Keratinocyte (primary cell): Measurements from ENCODE around the gene INPP4B. TPM values are rescaled to one million over a fixed set of nuclear protein-coding genes. Genes with fewer than 3 reads are reported as not detected.
"Not testable (repeated sequence)": the region's sequence is repeated elsewhere in the genome, so short reads cannot be mapped to it uniquely, and the experiment has no call there.

Source experiments
- DNase-seq: peaks from one replicate; pipeline ENCODE4 v3.0.0-alpha.2; 2011; ENCODE audit warnings: low read depth, missing footprints, low spot score
- FAIRE-seq: peaks from 2 replicates; lab custom pipeline; 2011; peaks lifted over from hg19 to GRCh38; lab: Jason Lieb, UNC
- H2AFZ ChIP-seq: 2 replicates; pipeline ENCODE4 v1.6.0; 2012; ENCODE audit warnings: low read length, control low read depth, inconsistent platforms; ENCODE audit not compliant: control insufficient read depth
- H3K27ac ChIP-seq: 2 replicates; pipeline ENCODE4 v1.5.1; 2011; ENCODE audit warnings: low read length; ENCODE audit not compliant: control insufficient read depth, insufficient read depth
- H3K27me3 ChIP-seq: 3 replicates; pipeline ENCODE4 v1.6.0; 2011; ENCODE audit warnings: low read length; ENCODE audit not compliant: control insufficient read depth, insufficient read depth; ENCODE audit errors: extremely low read depth
- H3K36me3 ChIP-seq, 2 experiments: 2 replicates in 1 of 2; 3 replicates in 1 of 2; pipeline ENCODE4 v1.5.1; 2011; ENCODE audit warnings: low read length in 2 of 2, mild to moderate bottlenecking in 1 of 2; ENCODE audit not compliant: control insufficient read depth in 2 of 2, insufficient read depth in 2 of 2; ENCODE audit errors: extremely low read depth in 1 of 2
- H3K4me1 ChIP-seq: 3 replicates; pipeline ENCODE4 v1.5.1; 2011; ENCODE audit warnings: low read length; ENCODE audit not compliant: control insufficient read depth, insufficient read depth; ENCODE audit errors: extremely low read depth
- H3K4me2 ChIP-seq: 3 replicates; pipeline ENCODE4 v1.6.0; 2011; ENCODE audit warnings: low read depth, low read length; ENCODE audit not compliant: control insufficient read depth, insufficient read depth; ENCODE audit errors: extremely low read depth
- H3K4me3 ChIP-seq, 3 experiments: fragments of 200-600 bp in 1 of 3; sonication (generic) in 1 of 3; 2 replicates in 2 of 3; 3 replicates in 1 of 3; pipeline ENCODE4 v1.5.1; 2011 to 2016; ENCODE audit warnings: low read length in 3 of 3, mild to moderate bottlenecking in 3 of 3, control low read depth in 2 of 3, inconsistent platforms in 1 of 3, low read depth in 1 of 3, mixed read lengths in 1 of 3, mixed run types in 1 of 3, moderate library complexity in 1 of 3; ENCODE audit not compliant: control insufficient read depth in 2 of 3, insufficient read depth in 2 of 3; ENCODE audit errors: extremely low read depth in 1 of 3
- H3K79me2 ChIP-seq: 2 replicates; pipeline ENCODE4 v1.6.0; 2012; ENCODE audit warnings: low read length; ENCODE audit not compliant: control insufficient read depth, insufficient read depth
- H3K9ac ChIP-seq: 3 replicates; pipeline ENCODE4 v1.6.0; 2011; ENCODE audit warnings: low read length; ENCODE audit not compliant: control insufficient read depth, insufficient read depth; ENCODE audit errors: extremely low read depth
- H3K9me1 ChIP-seq: 3 replicates; pipeline ENCODE4 v1.6.0; 2011; ENCODE audit warnings: low read length; ENCODE audit not compliant: control insufficient read depth, insufficient read depth; ENCODE audit errors: extremely low read depth
- H3K9me3 ChIP-seq: 2 replicates; pipeline ENCODE4 v1.5.1; 2012; ENCODE audit warnings: low read depth, low read length; ENCODE audit not compliant: control insufficient read depth
- H4K20me1 ChIP-seq: 3 replicates; pipeline ENCODE4 v1.6.0; 2011; ENCODE audit warnings: low read length; ENCODE audit not compliant: control insufficient read depth, insufficient read depth; ENCODE audit errors: extremely low read depth
- CTCF ChIP-seq, 3 experiments: IDR thresholded peaks in 1 of 3; conservative IDR thresholded peaks in 1 of 3; optimal IDR thresholded peaks in 1 of 3; 2 replicates in 2 of 3; 3 replicates in 1 of 3; pipeline versions ENCODE3 to v1.5.1; 2011; ENCODE audit warnings: low read length in 3 of 3, mild to moderate bottlenecking in 3 of 3, moderate library complexity in 2 of 3, control low read depth in 1 of 3, inconsistent platforms in 1 of 3; ENCODE audit not compliant: insufficient read depth in 2 of 3; ENCODE audit errors: extremely low read depth in 1 of 3
- EZH2 ChIP-seq: IDR thresholded peaks from one replicate; pipeline ENCODE4 v1.6.1; 2012; ENCODE audit warnings: inconsistent platforms, mild to moderate bottlenecking, low read length, moderate library complexity
- dilution Hi-C: fragments of 300-500 bp; cut with MboI; formaldehyde crosslinking; loops from one replicate; pipeline ENCODE4 v1.7.0; 2020; ENCODE audit warnings: low sequenced_read_pairs; ENCODE audit not compliant: extremely low pct_ligation_motif_present
- polyA plus RNA-seq, 5 experiments: library from polyadenylated mRNA; depleted of rRNA in 3 of 5; stranded (reverse) in 3 of 5; stranded (forward) in 1 of 5; unstranded in 1 of 5; fragments of >200 nt; gene quantifications; 1 replicate in 1 of 5; 2 replicates in 3 of 5; 3 replicates in 1 of 5; pipeline versions ENCODE4 v1.2.1 to v1.2.3, GENCODE V29; 2011 to 2012; ENCODE audit warnings: missing spikeins in 2 of 5, low read depth in 1 of 5, low replicate concordance in 1 of 5

Gene INPP4B
- polyA plus RNA-seq, 1 donor (not counting 4 experiments of a cell fraction or from before 2014, with no cell fraction given) = 50.2 TPM

GRCh38 chr4:142811034-142811433 lies 35.1 kb downstream of the INPP4B start:
- Histone ChIP-seq H3K27me3 (no peaks in the 10 kb centered on the region), H3K9me1 (no peaks in the 10 kb centered on the region), H4K20me1 (no peaks in the 10 kb centered on the region), H3K79me2 (no peaks in the 10 kb centered on the region), H3K4me1 (no peaks in the 10 kb centered on the region), H3K36me3 (no peaks in the 10 kb centered on the region), H3K4me2 (no peak overlapping the region), H3K4me3 (no peak overlapping the region), H3K9me3 (no peaks in the 10 kb centered on the region), H3K27ac (no peak overlapping the region), H3K9ac (no peak overlapping the region), H2AFZ (no peak overlapping the region)
- no peak for TF ChIP-seq EZH2
- TF ChIP-seq CTCF (optimal IDR thresholded peaks at IDR 0.05 in 1 of 3, IDR thresholded peaks at IDR 0.05 in 1 of 3, conservative IDR thresholded peaks at IDR 0.05 in 1 of 3; ENCODE audit: extremely low read depth in 1 of 3, insufficient read depth in 2 of 3, low read length in 3 of 3) = no peak
- no peak for DNase-seq
- FAIRE-seq = no peak
- dilution Hi-C loops = no loop called here

GRCh38 chr4:142809559-142809958 lies 36.5 kb downstream of the INPP4B start:
- Histone ChIP-seq H2AFZ (no peak overlapping the region), H3K36me3 (no peaks in the 10 kb centered on the region), H4K20me1 (no peaks in the 10 kb centered on the region), H3K27ac (no peak overlapping the region), H3K4me2 (no peak overlapping the region), H3K9me3 (no peaks in the 10 kb centered on the region), H3K4me1 (no peaks in the 10 kb centered on the region), H3K9me1 (no peaks in the 10 kb centered on the region), H3K9ac (no peak overlapping the region), H3K79me2 (no peaks in the 10 kb centered on the region), H3K4me3 (no peak overlapping the region), H3K27me3 (no peaks in the 10 kb centered on the region)
- dilution Hi-C loops = no loop called here
- no peak for DNase-seq
- TF ChIP-seq CTCF (optimal IDR thresholded peaks at IDR 0.05 in 1 of 3, IDR thresholded peaks at IDR 0.05 in 1 of 3, conservative IDR thresholded peaks at IDR 0.05 in 1 of 3; ENCODE audit: extremely low read depth in 1 of 3, insufficient read depth in 2 of 3, low read length in 3 of 3) (no peak), EZH2 (no peak)
- FAIRE-seq = no peak

GRCh38 chr4:142803879-142804278 lies 42.2 kb downstream of the INPP4B start:
- DNase-seq, H4K20me1 ChIP-seq, FAIRE-seq, H3K9me3 ChIP-seq, H3K36me3 ChIP-seq, dilution Hi-C loops, H2AFZ ChIP-seq, H3K4me3 ChIP-seq, H3K9me1 ChIP-seq, H3K27me3 ChIP-seq, H3K9ac ChIP-seq, H3K4me2 ChIP-seq, H3K79me2 ChIP-seq, H3K27ac ChIP-seq: not testable (repeated sequence)
- peaks cover 11% of the 10 kb centered on the region for H3K4me1 ChIP-seq
